Right lobe of liver (tissue), 4 donors: ENCODE measurements around the gene SLC44A4.
"Not testable (repeated sequence)": the region's sequence is repeated elsewhere in the genome, so short reads cannot be mapped to it uniquely, and the experiment has no call there.

Experiments
- POLR2A ChIP-seq: fragments of 450-650 bp; IDR thresholded peaks from one replicate; pipeline ENCODE4 v1.6.1; 2017; ENCODE audit warnings: antibody characterized with exemption, mild to moderate bottlenecking
- TF ChIP-seq, protein P1 (sequence below), 4 donors: fragments of 200-600 bp in 3 of 4; fragments of 450-650 bp in 1 of 4; IDR thresholded peaks; one replicate each; pipeline versions ENCODE4 v1.5.1 to v1.8.0; 2016 to 2022; ENCODE audit warnings: antibody characterized with exemption in 4 of 4, mild to moderate bottlenecking in 2 of 4
- donor health status: DM: no; HTN: no; CAD: no.
- donor health status: DM: no; HTN: no; CAD: no.
- donor health status: DM: no; HTN: yes; CAD: no.

DNA sequence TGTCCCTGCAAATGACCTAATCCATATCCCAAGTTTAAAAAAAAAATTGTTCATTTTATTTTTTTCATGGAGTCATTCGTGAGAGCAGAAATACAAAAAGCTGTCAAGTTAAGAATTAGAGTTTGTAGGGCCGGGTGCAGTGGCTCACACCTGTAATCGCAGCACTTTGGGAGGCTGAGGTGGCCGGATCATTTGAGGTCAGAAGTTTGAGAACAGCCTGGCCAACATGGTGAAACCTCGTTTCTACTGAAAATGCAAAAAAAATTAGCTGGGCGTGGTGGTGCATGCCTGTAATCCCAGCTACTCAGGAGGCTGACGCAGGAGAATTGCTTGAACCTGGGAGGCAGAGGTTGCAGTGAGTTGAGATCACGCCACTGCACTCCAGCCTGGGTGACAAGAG, 27.9 kb upstream of the SLC44A4 start:
- TF ChIP-seq, protein P1, sequence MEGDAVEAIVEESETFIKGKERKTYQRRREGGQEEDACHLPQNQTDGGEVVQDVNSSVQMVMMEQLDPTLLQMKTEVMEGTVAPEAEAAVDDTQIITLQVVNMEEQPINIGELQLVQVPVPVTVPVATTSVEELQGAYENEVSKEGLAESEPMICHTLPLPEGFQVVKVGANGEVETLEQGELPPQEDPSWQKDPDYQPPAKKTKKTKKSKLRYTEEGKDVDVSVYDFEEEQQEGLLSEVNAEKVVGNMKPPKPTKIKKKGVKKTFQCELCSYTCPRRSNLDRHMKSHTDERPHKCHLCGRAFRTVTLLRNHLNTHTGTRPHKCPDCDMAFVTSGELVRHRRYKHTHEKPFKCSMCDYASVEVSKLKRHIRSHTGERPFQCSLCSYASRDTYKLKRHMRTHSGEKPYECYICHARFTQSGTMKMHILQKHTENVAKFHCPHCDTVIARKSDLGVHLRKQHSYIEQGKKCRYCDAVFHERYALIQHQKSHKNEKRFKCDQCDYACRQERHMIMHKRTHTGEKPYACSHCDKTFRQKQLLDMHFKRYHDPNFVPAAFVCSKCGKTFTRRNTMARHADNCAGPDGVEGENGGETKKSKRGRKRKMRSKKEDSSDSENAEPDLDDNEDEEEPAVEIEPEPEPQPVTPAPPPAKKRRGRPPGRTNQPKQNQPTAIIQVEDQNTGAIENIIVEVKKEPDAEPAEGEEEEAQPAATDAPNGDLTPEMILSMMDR (IDR thresholded peaks at IDR 0.05) = not testable (repeated sequence)
- TF ChIP-seq POLR2A = not testable (repeated sequence)
